ENCODE data around the gene PARD3B.
"Not testable (repeated sequence)": the region's sequence is repeated elsewhere in the genome, so short reads cannot be mapped to it uniquely, and the experiment has no call there.

Gene PARD3B

GRCh38 chr2:205461169-205461568 lies 915.9 kb downstream of the PARD3B start:
- DNase-seq: no peak

GRCh38 chr2:205461678-205462665 lies 916.7 kb downstream of the PARD3B start:
- DNase-seq: no peak

- no peak for DNase-seq
Observed at GRCh38 chr2:205462681-205463345, 917.5 kb downstream of the PARD3B start.

- no peak for DNase-seq
Observed at GRCh38 chr2:205463466-205464025, 918.3 kb downstream of the PARD3B start.

GRCh38 chr2:205464681-205465080 lies 919.4 kb downstream of the PARD3B start:
- no peak for DNase-seq

- no peak for DNase-seq
Observed at GRCh38 chr2:205465791-205466190, 920.5 kb downstream of the PARD3B start.

GRCh38 chr2:205471776-205472175 lies 926.5 kb downstream of the PARD3B start:
- no peak for DNase-seq

GRCh38 chr2:205473791-205474190 lies 928.5 kb downstream of the PARD3B start:
- DNase-seq: no peak

- no peak for DNase-seq
Observed at GRCh38 chr2:205474741-205475415, 929.6 kb downstream of the PARD3B start.

GRCh38 chr2:205475416-205475768 lies 930.1 kb downstream of the PARD3B start:
- no peak for DNase-seq

GRCh38 chr2:205477016-205477705 lies 931.9 kb downstream of the PARD3B start:
- no peak for DNase-seq

GRCh38 chr2:205481861-205482260 lies 936.6 kb downstream of the PARD3B start:
- DNase-seq: no peak

GRCh38 chr2:205482399-205483081 lies 937.3 kb downstream of the PARD3B start:
- no peak for DNase-seq

- no peak for DNase-seq
Observed at GRCh38 chr2:205483095-205483494, 937.8 kb downstream of the PARD3B start.

GRCh38 chr2:205484215-205484614 lies 938.9 kb downstream of the PARD3B start:
- DNase-seq: no peak

GRCh38 chr2:205484764-205485163 lies 939.5 kb downstream of the PARD3B start:
- DNase-seq: no peak

- not testable (repeated sequence) for DNase-seq
Observed at GRCh38 chr2:205493528-205493927, 948.3 kb downstream of the PARD3B start.

GRCh38 chr2:205494537-205495235 lies 949.4 kb downstream of the PARD3B start:
- no peak for DNase-seq

- no peak for DNase-seq
Observed at GRCh38 chr2:205495819-205496218, 950.5 kb downstream of the PARD3B start.

GRCh38 chr2:205496370-205496769 lies 951.1 kb downstream of the PARD3B start:
- DNase-seq: no peak

- no peak for DNase-seq
Observed at GRCh38 chr2:205496772-205497171, 951.5 kb downstream of the PARD3B start.

Data from cortex of kidney (tissue), 1 donor.